ENCODE measurements around the gene KREMEN1.

The KREMEN1 gene

GRCh38 chr22:29040385-29041275 lies 32.2 kb upstream of the KREMEN1 start:
- H3K9ac ChIP-seq (ENCODE audit: low read length) = no peak overlapping the region
- H3K79me2 ChIP-seq (ENCODE audit: low read length) = no peaks in the 10 kb centered on the region
- H4K20me1 ChIP-seq (ENCODE audit: insufficient read depth, low read length) = no peaks in the 10 kb centered on the region
- no peak overlapping the region for H3K27ac ChIP-seq (ENCODE audit: low read length)
- TF ChIP-seq CTCF (IDR thresholded peaks at IDR 0.05; ENCODE audit: low read length) (peak; percentile 98), EZH2 (optimal IDR thresholded peaks at IDR 0.05; ENCODE audit: low read depth, low read length) (no peak)
- H3K4me2 ChIP-seq (ENCODE audit: low read depth, low read length) = no peak overlapping the region
- H3K9me2 ChIP-seq (replicated peaks; ENCODE audit: insufficient read depth, low read length) = no peaks in the 10 kb centered on the region
- no peaks in the 10 kb centered on the region for H3K9me3 ChIP-seq (replicated peaks; ENCODE audit: insufficient read depth, low read length)
- no peaks in the 10 kb centered on the region for H3K36me3 ChIP-seq (replicated peaks; ENCODE audit: insufficient read depth, low read length)
- peak; percentile 69 for DNase-seq
- no peaks in the 10 kb centered on the region for H3K27me3 ChIP-seq (replicated peaks; ENCODE audit: insufficient read depth, low read length)
- H3F3A ChIP-seq (ENCODE audit: insufficient read depth, low read length) = no peaks in the 10 kb centered on the region
- no peak overlapping the region for H3K4me3 ChIP-seq (ENCODE audit: low read length)
- H3K4me1 ChIP-seq (ENCODE audit: low read length) = no peaks in the 10 kb centered on the region
- H2AFZ ChIP-seq (ENCODE audit: low read length) = no peak overlapping the region

- H3F3A ChIP-seq (ENCODE audit: insufficient read depth, low read length) = no peaks in the 10 kb centered on the region
- no peak overlapping the region for H3K9ac ChIP-seq (ENCODE audit: low read length)
- no peak for TF ChIP-seq EZH2phosphoT487 (IDR thresholded peaks at IDR 0.05; ENCODE audit: low read length)
- TF ChIP-seq EZH2 (optimal IDR thresholded peaks at IDR 0.05; ENCODE audit: low read depth, low read length) = no peak
- no peak for TF ChIP-seq CTCF (IDR thresholded peaks at IDR 0.05; ENCODE audit: low read length)
- H3K4me2 ChIP-seq (ENCODE audit: low read depth, low read length) = no peak overlapping the region
- no peaks in the 10 kb centered on the region for H3K36me3 ChIP-seq (replicated peaks; ENCODE audit: insufficient read depth, low read length)
- no peaks in the 10 kb centered on the region for H3K4me1 ChIP-seq (ENCODE audit: low read length)
- no peaks in the 10 kb centered on the region for H3K27me3 ChIP-seq (replicated peaks; ENCODE audit: insufficient read depth, low read length)
- no peaks in the 10 kb centered on the region for H3K79me2 ChIP-seq (ENCODE audit: low read length)
- no peak overlapping the region for H3K4me3 ChIP-seq (ENCODE audit: low read length)
- H4K20me1 ChIP-seq (ENCODE audit: insufficient read depth, low read length) = no peaks in the 10 kb centered on the region
- H3K9me2 ChIP-seq (replicated peaks; ENCODE audit: insufficient read depth, low read length) = no peaks in the 10 kb centered on the region
- DNase-seq = no peak
- no peaks in the 10 kb centered on the region for H3K9me3 ChIP-seq (replicated peaks; ENCODE audit: insufficient read depth, low read length)
- H3K27ac ChIP-seq (ENCODE audit: low read length) = no peak overlapping the region
- no peak overlapping the region for H2AFZ ChIP-seq (ENCODE audit: low read length)
Measured at GRCh38 chr22:29041408-29041807, 31.4 kb upstream of the KREMEN1 start.

- Histone ChIP-seq H4K20me1 (ENCODE audit: insufficient read depth, low read length) (no peaks in the 10 kb centered on the region), H3K9me3 (replicated peaks; ENCODE audit: insufficient read depth, low read length) (no peaks in the 10 kb centered on the region), H3K27me3 (replicated peaks; ENCODE audit: insufficient read depth, low read length) (no peaks in the 10 kb centered on the region), H3K9me2 (replicated peaks; ENCODE audit: insufficient read depth, low read length) (no peaks in the 10 kb centered on the region), H3K79me2 (ENCODE audit: low read length) (no peaks in the 10 kb centered on the region), H3K9ac (ENCODE audit: low read length) (no peak overlapping the region), H2AFZ (ENCODE audit: low read length) (no peak overlapping the region), H3K4me1 (ENCODE audit: low read length) (no peaks in the 10 kb centered on the region), H3F3A (ENCODE audit: insufficient read depth, low read length) (no peaks in the 10 kb centered on the region), H3K36me3 (replicated peaks; ENCODE audit: insufficient read depth, low read length) (no peaks in the 10 kb centered on the region), H3K4me3 (ENCODE audit: low read length) (no peak overlapping the region), H3K4me2 (ENCODE audit: low read depth, low read length) (no peak overlapping the region), H3K27ac (ENCODE audit: low read length) (no peak overlapping the region)
- TF ChIP-seq EZH2phosphoT487 (IDR thresholded peaks at IDR 0.05; ENCODE audit: low read length) = no peak
- no peak for TF ChIP-seq EZH2 (optimal IDR thresholded peaks at IDR 0.05; ENCODE audit: low read depth, low read length)
- TF ChIP-seq CTCF (IDR thresholded peaks at IDR 0.05; ENCODE audit: low read length) = no peak
- DNase-seq = no peak
Measured at GRCh38 chr22:29043906-29044575, 28.8 kb upstream of the KREMEN1 start.

Data from MM.1S (cell line).